ENCODE measurements around the gene UNC13D.

The UNC13D gene

GRCh38 chr17:75828076-75828400, 16.2 kb downstream of the UNC13D start:
- no peak for FAIRE-seq
- no peak for DNase-seq (ENCODE audit: insufficient read length, low spot score)
- no peak for TF ChIP-seq CTCF (IDR thresholded peaks at IDR 0.05; ENCODE audit: insufficient read depth, missing control alignments)

DNA sequence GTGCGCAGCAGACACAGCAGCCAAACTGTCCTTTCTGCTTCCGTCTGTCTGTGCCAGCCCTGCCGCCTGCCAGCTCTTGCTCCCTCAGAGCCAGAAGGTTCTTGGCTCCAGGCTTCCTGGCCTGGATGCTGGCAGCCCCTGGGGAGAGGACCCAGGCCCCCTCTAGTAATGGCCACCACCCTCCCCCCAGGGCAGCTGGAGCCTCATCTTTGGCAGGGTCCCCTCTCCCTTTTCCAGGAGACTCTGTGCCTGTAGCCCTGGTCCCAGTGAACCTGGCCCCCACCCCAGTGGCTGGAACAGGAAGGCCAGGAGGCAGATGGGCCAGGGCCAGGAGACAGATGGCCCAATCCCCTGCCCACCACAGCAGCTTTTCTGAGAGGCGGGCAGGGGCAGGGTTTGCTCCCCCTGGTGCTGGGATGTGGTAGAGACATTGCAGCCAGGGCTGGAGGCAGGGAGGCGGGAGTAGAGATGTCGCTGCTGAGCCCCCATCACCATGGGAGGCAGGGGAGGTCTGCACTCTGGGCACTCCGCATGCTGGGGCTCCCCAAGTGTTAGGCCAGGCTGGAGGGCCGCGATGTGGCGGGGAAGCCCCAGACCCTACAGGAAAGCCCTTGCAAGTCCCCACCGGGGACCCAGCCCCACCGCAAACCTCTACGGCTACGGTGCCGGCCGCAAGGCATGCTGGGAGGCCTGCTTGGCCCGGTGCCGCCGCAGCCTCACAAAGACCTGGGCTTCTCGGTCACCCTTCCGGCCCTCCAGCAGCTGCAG, 16.7 kb downstream of the UNC13D start:
- FAIRE-seq (no peak), DNase-seq (ENCODE audit: insufficient read length, low spot score) (peak; percentile 99)
- peak; percentile 92 for TF ChIP-seq CTCF (IDR thresholded peaks at IDR 0.05; ENCODE audit: insufficient read depth, missing control alignments)

- FAIRE-seq = no peak
- TF ChIP-seq CTCF (IDR thresholded peaks at IDR 0.05; ENCODE audit: insufficient read depth, missing control alignments) = no peak
- no peak for DNase-seq (ENCODE audit: insufficient read length, low spot score)
Observed at GRCh38 chr17:75826561-75827307, 17.5 kb downstream of the UNC13D start.

DNA sequence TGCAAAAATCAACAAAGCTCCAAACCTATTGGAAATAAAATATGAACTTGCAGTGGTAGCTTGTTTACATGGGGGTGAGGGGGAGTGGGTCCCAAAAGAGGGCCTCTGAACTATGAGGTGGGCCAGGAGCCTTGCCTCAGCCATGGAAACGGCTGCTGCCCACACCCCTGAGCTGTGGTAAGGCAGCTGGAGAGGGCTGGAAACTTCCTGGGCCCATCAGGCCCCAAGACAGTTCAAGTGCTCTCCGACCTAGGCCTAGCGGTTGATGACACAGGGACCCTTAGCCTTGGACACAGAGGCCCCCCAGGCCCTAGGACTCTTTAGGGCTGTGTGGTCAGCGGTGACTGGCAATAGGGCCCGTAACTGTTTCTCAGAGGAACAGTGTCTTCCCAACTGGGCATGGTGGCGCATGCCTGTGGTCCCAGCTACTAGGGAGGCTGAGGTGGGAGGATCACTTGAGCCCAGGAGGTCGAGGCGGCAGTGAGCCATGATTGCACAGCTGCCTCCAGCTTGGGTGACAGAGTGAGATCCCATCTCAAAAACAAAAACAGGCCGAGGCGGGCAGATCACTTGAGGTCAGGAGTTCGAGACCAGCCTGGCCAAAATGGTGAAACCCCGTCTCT, 18.3 kb downstream of the UNC13D start:
- no peak for FAIRE-seq
- TF ChIP-seq CTCF (IDR thresholded peaks at IDR 0.05; ENCODE audit: insufficient read depth, missing control alignments) = no peak

DNA sequence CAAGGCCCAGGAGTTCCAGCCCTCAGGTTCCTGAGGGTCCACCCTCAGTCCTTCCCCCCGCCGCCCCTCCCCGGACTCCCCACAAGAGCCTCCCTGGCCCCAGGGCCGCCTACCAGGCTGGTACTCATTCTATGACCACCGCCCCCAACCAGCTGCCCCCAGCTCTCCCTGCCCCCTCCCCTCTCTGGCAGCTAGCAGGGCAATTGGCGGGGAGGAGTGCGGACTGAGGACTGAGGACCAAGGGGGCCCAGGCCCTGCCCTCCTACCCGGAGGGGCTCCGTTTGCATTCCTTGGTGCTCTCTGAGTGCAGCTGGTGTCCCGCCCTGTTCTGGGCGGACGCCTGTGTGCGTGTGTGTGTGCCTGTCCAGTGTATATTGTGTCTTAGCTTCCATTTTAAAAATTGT, 19.1 kb downstream of the UNC13D start:
- DNase-seq (ENCODE audit: insufficient read length, low spot score) = no peak
- no peak for TF ChIP-seq CTCF (IDR thresholded peaks at IDR 0.05; ENCODE audit: insufficient read depth, missing control alignments)
- no peak for FAIRE-seq

More for the DNA sequence above, 18.3 kb downstream of the UNC13D start:
- no peak for DNase-seq (ENCODE audit: insufficient read length, low spot score)

DNA sequence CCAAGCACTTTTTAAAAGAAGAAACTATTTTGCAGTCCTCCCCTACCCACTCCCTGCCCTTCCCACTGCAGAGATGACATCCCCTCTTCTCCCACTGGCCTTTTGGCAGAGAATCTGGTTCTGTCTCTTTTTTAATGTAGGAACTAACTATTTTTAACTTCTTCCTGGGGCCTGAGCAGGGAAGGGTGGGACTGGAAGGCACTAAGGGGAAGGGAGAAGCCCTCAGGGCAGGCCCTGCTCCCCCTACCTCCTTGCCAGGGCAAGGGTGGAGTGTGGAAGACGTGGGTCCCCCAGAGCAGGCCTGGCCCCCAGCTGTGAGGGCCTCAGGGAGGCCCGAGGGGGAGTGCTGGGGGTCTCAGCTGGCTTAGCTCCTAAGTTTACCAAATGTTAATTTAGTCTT, 19.5 kb downstream of the UNC13D start:
- no peak for TF ChIP-seq CTCF (IDR thresholded peaks at IDR 0.05; ENCODE audit: insufficient read depth, missing control alignments)
- FAIRE-seq = no peak
- no peak for DNase-seq (ENCODE audit: insufficient read length, low spot score)
